SU-DHL-6 (cell line): ENCODE measurements around the gene DSCAML1.

Experiments used
- H2AFZ ChIP-seq: fragments of 200-600 bp; sonication (generic); 2 replicates; pipeline ENCODE4 v1.6.1; 2014; ENCODE audit warnings: low read depth, mild to moderate bottlenecking, moderate library complexity, mixed read lengths, antibody characterized with exemption, low read length; ENCODE audit not compliant: severe bottlenecking
- H3F3A ChIP-seq: fragments of 200-600 bp; shearing (Covaris generic); 2 replicates; pipeline ENCODE4 v1.6.0; 2016; ENCODE audit warnings: antibody characterized with exemption, mild to moderate bottlenecking; ENCODE audit not compliant: insufficient read depth
- H3K27ac ChIP-seq: fragments of 200-600 bp; sonication (generic); 2 replicates; pipeline ENCODE4 v1.5.1; 2016; ENCODE audit warnings: low read depth, mild to moderate bottlenecking, low read length, moderate library complexity, mixed read lengths
- H3K27me3 ChIP-seq: fragments of 200-600 bp; sonication (generic), shearing (Covaris generic); 2 replicates; pipeline ENCODE4 v1.6.0; 2014; ENCODE audit warnings: mild to moderate bottlenecking, low read length
- H3K36me3 ChIP-seq: fragments of 200-600 bp; sonication (generic); 2 replicates; pipeline ENCODE4 v1.6.1; 2014; ENCODE audit warnings: mild to moderate bottlenecking, low read length, mixed read lengths
- H3K4me2 ChIP-seq: fragments of 300-600, 200-600 bp; shearing (Covaris generic), sonication (generic); 2 replicates; pipeline ENCODE4 v1.6.0; 2014; ENCODE audit warnings: low read length, low read depth, mild to moderate bottlenecking; ENCODE audit not compliant: poor library complexity, severe bottlenecking
- H3K4me3 ChIP-seq: fragments of 200-600 bp; sonication (generic); 2 replicates; pipeline ENCODE4 v1.5.1; 2014; ENCODE audit warnings: antibody characterized with exemption, low read length, mild to moderate bottlenecking, mixed read lengths; ENCODE audit not compliant: insufficient read depth, poor library complexity, severe bottlenecking
- H3K79me2 ChIP-seq: fragments of 200-600 bp; sonication (generic); 2 replicates; pipeline ENCODE4 v1.6.1; 2014; ENCODE audit warnings: mild to moderate bottlenecking, low read length, moderate library complexity; ENCODE audit not compliant: insufficient read depth
- H3K9ac ChIP-seq: fragments of 200-600 bp; sonication (generic); 2 replicates; pipeline ENCODE4 v1.7.0; 2014; ENCODE audit warnings: mild to moderate bottlenecking, low read length
- H3K9me2 ChIP-seq: fragments of 200-600 bp; sonication (generic); replicated peaks from 2 replicates; pipeline ENCODE4 v1.6.1; 2014; ENCODE audit warnings: low read length; ENCODE audit not compliant: insufficient read depth
- H3K9me3 ChIP-seq: fragments of 200-600 bp; sonication (generic); 2 replicates; pipeline ENCODE4 v1.6.1; 2014; ENCODE audit warnings: low read length, mixed read lengths; ENCODE audit not compliant: insufficient read depth
- H4K20me1 ChIP-seq: fragments of 200-600 bp; sonication (generic); 2 replicates; pipeline ENCODE4 v1.6.1; 2014; ENCODE audit warnings: low read depth, mild to moderate bottlenecking, antibody characterized with exemption, low read length, moderate library complexity, mixed read lengths
- CTCF ChIP-seq: fragments of 200-600 bp; sonication (generic); IDR thresholded peaks from one replicate; pipeline ENCODE4 v1.5.1; 2017; ENCODE audit warnings: antibody characterized with exemption, mild to moderate bottlenecking, low read length, moderate library complexity; ENCODE audit not compliant: insufficient read depth, poor library complexity, severe bottlenecking
- EZH2phosphoT487 ChIP-seq: fragments of 200-600 bp; sonication (generic), shearing (Covaris generic); conservative IDR thresholded peaks from 2 replicates; pipeline ENCODE4 v1.6.1; 2018; ENCODE audit warnings: mild to moderate bottlenecking, antibody characterized with exemption, low read length, moderate library complexity, mixed read lengths

DSCAML1 gene

DNA sequence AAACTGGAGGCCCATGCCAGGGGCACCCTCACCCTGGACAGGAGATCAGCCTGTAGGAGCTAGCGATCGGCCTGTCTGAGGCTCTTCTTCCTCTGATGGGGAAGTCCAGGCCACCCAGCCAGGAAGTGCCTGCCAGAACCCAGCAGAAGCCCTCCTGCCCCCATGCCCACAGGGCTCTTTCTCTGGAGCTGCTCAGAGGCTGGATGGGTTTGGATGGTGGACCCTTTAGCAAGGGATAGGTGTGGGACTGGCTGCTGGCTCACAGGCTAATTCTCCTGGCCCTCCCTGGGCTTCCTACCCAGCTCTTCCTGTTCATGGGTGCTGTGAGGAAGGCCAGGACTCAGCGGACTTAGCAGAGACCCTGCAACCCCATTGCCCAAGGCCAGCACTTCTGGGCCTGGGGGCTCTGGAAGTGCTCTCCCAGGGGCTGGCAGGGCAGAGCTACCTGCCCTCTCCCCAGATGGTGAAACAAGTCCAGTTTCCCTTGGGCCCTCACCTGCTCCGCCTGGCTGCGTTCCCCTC is 19.9 kb upstream of the DSCAML1 start:
- TF ChIP-seq CTCF (no peak), EZH2phosphoT487 (no peak)
- Histone ChIP-seq H3K9me2 (no peaks in the 10 kb centered on the region), H3K4me3 (no peak overlapping the region), H3K4me2 (no peak overlapping the region), H3K36me3 (no peaks in the 10 kb centered on the region), H3K79me2 (no peaks in the 10 kb centered on the region), H3K27ac (no peak overlapping the region), H3F3A (no peaks in the 10 kb centered on the region), H3K9ac (no peak overlapping the region), H2AFZ (no peak overlapping the region), H3K27me3 (no peaks in the 10 kb centered on the region), H3K9me3 (no peaks in the 10 kb centered on the region), H4K20me1 (no peaks in the 10 kb centered on the region)

DNA sequence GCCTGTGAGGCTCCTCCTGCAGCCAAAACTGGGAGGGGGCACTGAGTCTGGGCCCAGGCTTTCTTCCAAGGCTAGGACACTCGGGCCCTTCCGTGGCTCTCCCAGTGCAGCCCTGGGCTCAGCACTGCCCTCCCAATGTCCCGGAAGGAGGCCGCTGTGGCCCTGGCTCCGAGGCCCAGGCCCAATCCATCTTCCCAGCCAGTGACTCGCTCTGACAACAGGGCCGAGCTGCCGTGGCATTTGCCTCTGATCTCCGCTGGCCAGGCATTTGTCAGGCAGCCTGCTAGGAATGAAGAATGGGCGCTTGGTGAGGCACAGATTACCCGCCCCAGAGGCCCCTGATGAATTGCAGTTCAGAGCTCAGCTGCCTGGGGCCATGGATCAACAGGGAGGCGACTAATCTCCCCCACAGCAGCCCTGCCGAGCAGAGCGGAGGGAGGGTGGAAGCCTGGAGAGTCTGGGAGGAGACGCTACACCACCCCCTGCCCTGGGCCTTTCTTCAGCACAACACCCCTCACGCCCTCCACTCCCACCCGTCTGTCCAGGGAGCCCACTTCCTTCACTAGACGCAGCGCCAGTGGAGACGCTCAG is 19.2 kb upstream of the DSCAML1 start:
- H4K20me1 ChIP-seq, result no peaks in the 10 kb centered on the region
- H3K4me2 ChIP-seq, result no peak overlapping the region
- H3K9me3 ChIP-seq, result no peaks in the 10 kb centered on the region
- H3K27ac ChIP-seq, result no peak overlapping the region
- no peaks in the 10 kb centered on the region for H3K27me3 ChIP-seq
- no peak overlapping the region for H3K9ac ChIP-seq
- H2AFZ ChIP-seq, result no peak overlapping the region
- no peaks in the 10 kb centered on the region for H3F3A ChIP-seq
- H3K9me2 ChIP-seq, result no peaks in the 10 kb centered on the region
- H3K36me3 ChIP-seq, result no peaks in the 10 kb centered on the region
- no peaks in the 10 kb centered on the region for H3K79me2 ChIP-seq
- no peak overlapping the region for H3K4me3 ChIP-seq
- TF ChIP-seq CTCF, result no peak
- no peak for TF ChIP-seq EZH2phosphoT487

DNA sequence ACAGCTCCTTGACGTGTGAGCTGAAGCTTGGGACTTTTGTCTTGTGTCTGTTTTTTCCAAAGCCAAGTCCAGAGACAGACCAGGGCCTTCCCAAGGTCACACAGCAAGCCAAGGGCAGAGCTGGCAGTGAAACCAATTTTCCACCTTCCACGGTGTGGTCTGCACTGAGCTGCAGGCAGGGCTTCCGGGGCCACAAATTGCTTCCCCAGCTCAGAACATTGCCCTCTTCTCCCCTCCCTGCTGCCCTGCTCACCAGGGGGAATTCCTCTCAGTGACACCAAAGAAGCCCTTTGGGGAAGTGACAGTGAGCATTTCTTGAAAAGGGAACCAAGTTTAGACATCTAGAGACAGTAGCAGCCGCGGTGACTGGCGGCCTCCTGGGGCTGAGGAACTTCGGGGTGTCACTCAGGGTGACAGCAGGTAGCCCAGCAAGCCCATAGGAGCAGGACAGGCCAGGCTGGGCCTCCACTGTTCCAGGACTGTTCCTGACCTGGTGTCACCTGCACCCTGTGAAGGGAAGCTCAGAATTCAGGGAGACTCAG is 18.3 kb upstream of the DSCAML1 start:
- Histone ChIP-seq H3K4me3 (no peak overlapping the region), H3K9me2 (no peaks in the 10 kb centered on the region), H3F3A (no peaks in the 10 kb centered on the region), H3K27me3 (no peaks in the 10 kb centered on the region), H3K4me2 (peak overlapping the region; percentile 60), H2AFZ (no peak overlapping the region), H3K36me3 (no peaks in the 10 kb centered on the region), H3K9me3 (no peaks in the 10 kb centered on the region), H3K79me2 (no peaks in the 10 kb centered on the region), H3K27ac (peak overlapping the region; percentile 59), H4K20me1 (no peaks in the 10 kb centered on the region), H3K9ac (peak overlapping the region; percentile 22; the same call in 1 of the 2 replicates)
- TF ChIP-seq EZH2phosphoT487, result no peak
- no peak for TF ChIP-seq CTCF
